NCI-H345 treated with DMSO at 0.1 percent for 48 hours (cell line): ENCODE data around the gene GSX1.
A peak's percentile ranks its signal among the peaks of the same experiment; 100 is the strongest.

Experiments
- DNase-seq: peaks from one replicate; lab custom pipeline; 2025; ENCODE audit not compliant: unreplicated experiment; lab: John Stamatoyannopoulos, UW

The GSX1 gene

DNA sequence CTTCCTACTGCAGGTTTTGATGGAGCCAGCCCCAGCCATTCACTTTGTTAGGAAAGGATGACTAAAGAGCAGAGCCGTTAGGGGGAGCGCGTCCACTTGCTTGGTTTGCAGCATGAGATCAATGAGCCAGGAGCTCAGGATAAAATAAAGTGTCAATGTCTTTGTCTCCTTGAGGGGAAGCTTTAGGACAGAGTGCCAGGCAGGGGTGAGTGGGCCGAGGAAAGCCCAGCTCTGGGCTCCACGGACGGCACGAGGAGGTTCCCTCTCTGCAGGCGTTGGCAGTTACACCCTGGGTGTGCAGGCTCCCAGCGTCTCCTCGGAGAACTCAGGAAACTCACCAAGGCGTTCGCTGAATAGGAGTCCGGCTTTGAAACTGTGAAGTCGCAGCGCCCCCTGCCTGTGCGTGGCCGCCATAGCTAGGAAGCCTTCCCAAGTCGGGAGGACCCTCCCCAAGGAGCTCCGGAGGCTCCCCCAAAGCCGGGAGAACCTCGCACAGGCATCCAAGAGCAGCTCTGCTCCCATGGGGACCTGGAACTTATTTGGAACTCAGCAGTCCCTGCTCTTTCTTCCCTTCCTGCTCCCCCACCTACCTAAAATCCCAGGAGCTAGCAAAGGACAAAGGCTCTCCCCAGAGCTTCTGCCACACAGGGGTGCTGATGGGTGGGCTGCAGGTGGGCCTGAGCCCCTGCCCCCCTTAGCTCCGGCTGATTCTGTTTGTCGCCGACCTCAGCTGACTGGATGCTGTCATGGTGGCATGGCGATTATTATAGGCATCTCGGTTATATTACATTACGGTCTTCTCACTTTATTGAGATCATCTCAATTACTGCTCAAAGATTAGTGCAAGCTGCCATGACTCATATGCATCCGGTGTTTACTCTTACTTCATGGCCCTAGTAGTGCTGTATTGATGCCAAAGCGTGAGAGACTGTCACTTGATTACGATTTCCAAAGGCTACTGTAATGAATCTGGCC, 34.4 kb downstream of the GSX1 start:
- peak; percentile 37 for DNase-seq

DNA sequence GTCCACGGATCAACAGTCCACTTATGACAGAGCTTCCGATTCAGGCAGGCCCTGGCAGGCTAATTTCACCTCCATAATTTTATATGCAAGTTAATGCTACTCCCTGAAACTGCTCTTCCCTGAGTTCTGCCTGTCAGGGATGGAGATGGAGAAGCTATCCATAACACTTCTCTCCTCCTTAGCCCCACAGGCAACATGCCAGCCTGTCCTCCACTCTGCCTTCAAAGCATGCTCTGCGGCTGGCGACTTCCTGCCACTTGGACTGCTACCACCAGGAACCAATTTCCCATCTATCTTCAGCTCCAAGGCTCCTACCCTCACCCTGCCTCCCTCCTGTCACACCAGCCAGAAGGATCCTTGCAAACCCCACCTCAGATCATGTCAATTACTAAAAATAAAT, 35.4 kb downstream of the GSX1 start:
- no peak for DNase-seq

DNA sequence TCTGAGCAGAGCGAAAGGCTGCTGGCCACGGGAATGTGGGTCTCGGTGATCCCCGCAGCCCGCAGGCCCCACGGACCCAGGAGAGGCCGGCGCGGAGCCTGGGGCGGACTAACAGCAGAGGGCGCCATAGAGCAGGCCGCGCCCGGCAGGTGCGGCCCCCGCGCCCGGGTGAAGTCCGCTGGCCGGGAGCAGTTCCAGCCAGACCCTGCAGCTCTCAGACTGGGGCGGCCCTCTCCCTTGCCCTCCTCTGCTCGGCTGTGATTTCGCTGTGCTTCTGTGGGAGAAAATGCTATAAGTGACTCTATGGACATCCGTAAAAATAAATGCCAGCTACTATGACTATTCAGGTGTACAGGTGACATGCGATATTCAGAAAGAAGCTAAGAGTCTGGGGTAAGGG, 37.7 kb downstream of the GSX1 start:
- DNase-seq = peak; percentile 35

DNA sequence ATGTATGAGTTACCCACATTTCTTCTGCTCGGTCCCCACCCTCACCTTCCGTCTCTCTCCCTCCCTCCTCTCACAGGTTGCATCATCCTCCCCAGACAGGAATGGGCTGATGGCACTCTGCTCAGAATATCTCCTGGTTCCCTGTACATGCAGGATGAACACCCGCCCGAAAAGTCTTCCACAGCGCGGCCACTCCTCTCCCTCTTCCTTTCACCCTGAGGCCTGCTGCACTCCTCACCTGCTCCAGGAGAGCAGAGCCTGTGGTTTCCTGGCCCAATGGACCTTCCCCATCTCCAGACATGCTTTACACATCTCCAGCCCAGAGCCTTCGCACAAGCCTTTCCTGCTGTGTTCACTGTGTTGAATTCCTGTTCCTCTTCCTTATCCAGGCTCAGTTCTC, 40.9 kb downstream of the GSX1 start:
- DNase-seq = no peak

DNA sequence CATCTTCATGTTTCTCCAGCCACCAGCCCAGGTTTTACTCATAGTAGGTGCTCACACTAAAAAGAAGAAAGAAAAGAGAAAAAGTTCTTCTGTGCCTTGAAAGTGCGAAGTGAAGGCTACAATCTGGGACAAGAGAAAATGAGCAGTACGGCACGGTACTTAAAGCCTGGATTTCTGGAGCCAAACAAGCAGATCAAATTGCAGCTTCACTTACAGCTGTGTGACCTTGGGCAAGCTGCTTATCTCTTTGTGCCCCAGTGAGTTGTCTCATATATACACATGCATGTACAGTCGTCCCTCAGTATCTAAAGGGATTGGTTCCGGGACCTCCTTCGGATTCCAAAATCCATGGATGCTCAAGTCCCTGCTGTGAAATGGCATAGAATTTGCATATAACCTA, 41.8 kb downstream of the GSX1 start:
- no peak for DNase-seq

DNA sequence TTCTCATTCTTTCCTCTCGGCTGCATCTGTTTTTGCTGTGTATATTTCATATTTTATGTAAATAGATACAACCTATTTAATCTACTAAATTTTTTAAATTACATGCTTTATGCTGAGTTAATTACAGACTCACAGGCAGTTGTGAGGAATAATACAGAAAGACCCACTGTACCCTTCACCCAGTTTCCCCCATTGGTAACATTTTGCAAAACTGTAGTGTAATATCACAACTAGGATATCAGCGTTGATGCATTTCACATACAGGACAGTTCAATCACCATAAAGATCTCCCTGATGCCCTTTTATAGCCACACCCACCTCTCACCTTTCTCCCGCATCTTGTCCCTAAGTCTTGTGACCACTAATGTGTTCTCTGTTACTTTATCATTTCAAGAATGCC, 43.5 kb downstream of the GSX1 start:
- DNase-seq = no peak

DNA sequence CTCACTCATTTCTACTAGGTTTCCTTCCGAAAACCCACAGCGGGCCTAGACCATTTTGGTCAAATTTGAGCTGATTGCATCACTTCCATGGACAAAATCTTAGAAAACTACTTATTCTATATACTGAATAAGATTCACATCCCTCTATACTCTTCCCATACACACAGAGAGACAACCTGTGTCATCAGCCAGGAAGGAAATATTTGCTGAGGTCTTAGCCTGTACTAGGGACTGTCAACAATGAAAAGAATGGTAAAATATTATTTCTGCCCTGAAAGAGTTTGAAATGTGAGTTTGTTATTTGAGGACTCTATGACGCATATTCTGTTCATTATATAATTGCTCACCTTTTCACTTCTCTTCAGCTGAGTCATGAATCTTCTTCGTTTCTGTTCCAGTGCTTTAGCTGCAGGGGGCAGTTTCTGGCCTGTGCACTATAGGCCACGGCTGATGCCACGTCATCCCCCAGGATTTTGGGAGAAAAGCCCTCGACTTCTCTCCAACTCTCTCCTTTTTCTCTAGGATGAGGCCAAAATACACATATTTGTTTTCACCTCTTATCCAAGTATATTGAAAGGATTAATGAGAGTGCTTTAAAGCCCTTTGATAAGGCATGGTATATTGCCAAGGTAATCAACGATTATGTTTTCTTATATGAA, 47.7 kb downstream of the GSX1 start:
- DNase-seq = no peak

DNA sequence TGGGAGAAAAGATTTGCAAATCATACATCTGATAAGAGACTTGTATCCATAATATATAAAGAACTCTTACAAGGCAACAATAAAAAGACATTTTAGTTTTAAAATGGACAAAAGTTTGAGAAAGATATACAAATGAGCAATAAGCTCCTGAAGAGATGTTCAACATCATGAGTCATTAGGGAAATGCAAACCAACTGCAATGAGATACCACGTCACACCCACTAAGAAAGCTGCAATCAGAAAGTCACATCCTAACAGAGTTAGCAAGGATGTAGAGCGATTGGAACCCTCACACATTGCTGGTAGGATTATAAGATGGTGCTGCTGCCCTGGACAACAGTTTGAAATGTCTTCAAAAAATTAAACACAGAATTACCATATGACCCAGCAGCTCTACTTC, 50.3 kb downstream of the GSX1 start:
- DNase-seq = no peak
